ENCODE measurements around the gene TFF1.

DNA sequence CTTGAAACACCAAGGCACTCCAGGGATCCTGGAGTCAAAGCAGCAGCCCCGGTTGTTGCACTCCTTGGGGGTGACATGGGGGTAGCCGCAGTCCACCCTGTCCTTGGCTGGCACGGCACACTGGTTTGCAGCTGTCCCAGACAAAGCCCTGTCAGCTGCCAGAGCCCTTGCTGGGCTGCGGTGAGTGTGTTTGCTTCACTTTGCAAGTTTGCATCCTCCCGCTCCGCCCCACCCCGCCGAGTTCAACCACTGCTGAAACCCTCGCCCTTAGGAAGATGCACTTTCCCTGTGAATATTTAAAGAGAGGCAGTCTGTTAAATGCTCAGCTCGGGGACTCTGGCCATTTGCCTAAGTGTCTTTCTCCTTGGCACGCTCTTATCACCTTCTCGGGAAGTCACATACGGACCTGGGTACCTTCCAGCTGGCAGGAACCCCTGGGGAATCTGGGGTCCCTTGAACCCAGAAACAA is 52.8 kb downstream of the TFF1 start:
- TF ChIP-seq, protein P1, sequence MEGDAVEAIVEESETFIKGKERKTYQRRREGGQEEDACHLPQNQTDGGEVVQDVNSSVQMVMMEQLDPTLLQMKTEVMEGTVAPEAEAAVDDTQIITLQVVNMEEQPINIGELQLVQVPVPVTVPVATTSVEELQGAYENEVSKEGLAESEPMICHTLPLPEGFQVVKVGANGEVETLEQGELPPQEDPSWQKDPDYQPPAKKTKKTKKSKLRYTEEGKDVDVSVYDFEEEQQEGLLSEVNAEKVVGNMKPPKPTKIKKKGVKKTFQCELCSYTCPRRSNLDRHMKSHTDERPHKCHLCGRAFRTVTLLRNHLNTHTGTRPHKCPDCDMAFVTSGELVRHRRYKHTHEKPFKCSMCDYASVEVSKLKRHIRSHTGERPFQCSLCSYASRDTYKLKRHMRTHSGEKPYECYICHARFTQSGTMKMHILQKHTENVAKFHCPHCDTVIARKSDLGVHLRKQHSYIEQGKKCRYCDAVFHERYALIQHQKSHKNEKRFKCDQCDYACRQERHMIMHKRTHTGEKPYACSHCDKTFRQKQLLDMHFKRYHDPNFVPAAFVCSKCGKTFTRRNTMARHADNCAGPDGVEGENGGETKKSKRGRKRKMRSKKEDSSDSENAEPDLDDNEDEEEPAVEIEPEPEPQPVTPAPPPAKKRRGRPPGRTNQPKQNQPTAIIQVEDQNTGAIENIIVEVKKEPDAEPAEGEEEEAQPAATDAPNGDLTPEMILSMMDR (IDR thresholded peaks at IDR 0.05), result no peak
- TF ChIP-seq POLR2A (IDR thresholded peaks at IDR 0.05), result no peak

Measured in body of pancreas (tissue), 4 donors.